NCI-H1105 treated with DMSO at 0.1 percent for 48 hours (cell line): ENCODE measurements around the gene NUP210.
A peak's percentile ranks its signal among the peaks of the same experiment; 100 is the strongest.
"Not testable (repeated sequence)": the region's sequence is repeated elsewhere in the genome, so short reads cannot be mapped to it uniquely, and the experiment has no call there.

ENCODE experiments used
- DNase-seq: peaks from one replicate; lab custom pipeline; 2025; lab: John Stamatoyannopoulos, UW

NUP210 gene

GRCh38 chr3:13406190-13406589 is 13.9 kb downstream of the NUP210 start:
- DNase-seq: no peak

GRCh38 chr3:13405614-13406013 is 14.5 kb downstream of the NUP210 start:
- DNase-seq: no peak

GRCh38 chr3:13404626-13405452 is 15.3 kb downstream of the NUP210 start:
- no peak for DNase-seq

GRCh38 chr3:13403847-13404246 is 16.3 kb downstream of the NUP210 start:
- DNase-seq: no peak

- no peak for DNase-seq
These were observed 16.8 kb downstream of the NUP210 start for GRCh38 chr3:13403213-13403819.

- DNase-seq: peak; percentile 29
These were observed 19.0 kb downstream of the NUP210 start for GRCh38 chr3:13401149-13401548.

- DNase-seq: no peak
These were observed 19.9 kb downstream of the NUP210 start for GRCh38 chr3:13400114-13400673.

GRCh38 chr3:13399603-13400002 is 20.5 kb downstream of the NUP210 start:
- no peak for DNase-seq

GRCh38 chr3:13397316-13397715 is 22.8 kb downstream of the NUP210 start:
- no peak for DNase-seq

- no peak for DNase-seq
These were observed 25.8 kb downstream of the NUP210 start for GRCh38 chr3:13394363-13394762.

- no peak for DNase-seq
These were observed 26.4 kb downstream of the NUP210 start for GRCh38 chr3:13393427-13394360.

- no peak for DNase-seq
These were observed 28.8 kb downstream of the NUP210 start for GRCh38 chr3:13391308-13391707.

- no peak for DNase-seq
These were observed 30.7 kb downstream of the NUP210 start for GRCh38 chr3:13389378-13389777.

- DNase-seq: no peak
These were observed 31.3 kb downstream of the NUP210 start for GRCh38 chr3:13388816-13389215.

GRCh38 chr3:13385373-13385965 is 34.7 kb downstream of the NUP210 start:
- no peak for DNase-seq

GRCh38 chr3:13380971-13381370 is 39.2 kb downstream of the NUP210 start:
- no peak for DNase-seq

- DNase-seq: no peak
These were observed 40.8 kb downstream of the NUP210 start for GRCh38 chr3:13379201-13379830.

GRCh38 chr3:13378155-13378554 is 42.0 kb downstream of the NUP210 start:
- DNase-seq: no peak

GRCh38 chr3:13377741-13378140 is 42.4 kb downstream of the NUP210 start:
- not testable (repeated sequence) for DNase-seq

- no peak for DNase-seq
These were observed 43.1 kb downstream of the NUP210 start for GRCh38 chr3:13377021-13377420.

- DNase-seq: no peak
These were observed 44.0 kb downstream of the NUP210 start for GRCh38 chr3:13376091-13376490.
